Peyer's patch (tissue), 4 donors: ENCODE results near the gene FBLN5. TPM values are rescaled to one million over a fixed set of nuclear protein-coding genes. Genes with fewer than 3 reads are reported as not detected.

Source experiments
- DNase-seq, 3 donors: peaks; one replicate each; pipeline ENCODE4 v3.0.0-alpha.2; 2017 to 2019
- H3K27ac ChIP-seq, 4 donors: fragments of 200-600 bp; sonication (generic); one replicate each; pipeline ENCODE4 v1.5.1; 2016 to 2019
- H3K27me3 ChIP-seq, 2 donors: fragments of 200-600 bp; sonication (generic); one replicate each; pipeline ENCODE4 v1.5.1; 2019
- H3K36me3 ChIP-seq, 3 donors: fragments of 200-600 bp; sonication (generic); one replicate each; pipeline ENCODE4 v1.5.1; 2016 to 2019
- H3K4me1 ChIP-seq, 4 donors: fragments of 200-600 bp; sonication (generic); one replicate each; pipeline ENCODE4 v1.5.1; 2016 to 2019
- H3K4me3 ChIP-seq, 4 donors: fragments of 200-600 bp; sonication (generic); 1 replicate in 3 of 4; 2 replicates in 1 of 4; pipeline ENCODE4 v1.5.1; 2016 to 2019; ENCODE audit warnings: mild to moderate bottlenecking in 1 of 4
- H3K9me3 ChIP-seq, 4 donors: fragments of 200-600 bp; sonication (generic); one replicate each; pipeline ENCODE4 v1.5.1; 2016 to 2019; ENCODE audit warnings: mild to moderate bottlenecking in 1 of 4
- CTCF ChIP-seq, 6 experiments: fragments of 450-650 bp in 4 of 6; fragments of 200-600 bp in 2 of 6; sonication (generic) in 1 of 6; IDR thresholded peaks; one replicate each; pipeline ENCODE4 v1.5.1; 2017 to 2019; ENCODE audit warnings: antibody characterized with exemption in 6 of 6, mild to moderate bottlenecking in 3 of 6, moderate library complexity in 1 of 6
- POLR2A ChIP-seq, 2 donors: fragments of 450-650 bp; IDR thresholded peaks; one replicate each; pipeline ENCODE4 v1.5.1; 2017; ENCODE audit warnings: antibody characterized with exemption in 2 of 2, mild to moderate bottlenecking in 2 of 2, moderate library complexity in 2 of 2
- total RNA-seq, 4 donors: library from RNA; depleted of rRNA; stranded (reverse); fragments of >200 nt; gene quantifications; one replicate each; pipeline ENCODE4 v1.1.0, GENCODE V29; 2016

Gene FBLN5
- total RNA-seq, 4 donors from 2014 or later, result 30.5 to 61.1 (median 51.2) TPM

- Histone ChIP-seq H3K27me3 (no peaks in the 10 kb centered on the region), H3K4me3 (no peak overlapping the region), H3K36me3 (no peaks in the 10 kb centered on the region), H3K4me1 (peaks cover 0 to 7% (median 0%) of the 10 kb centered on the region in 4 donors), H3K27ac (no peak overlapping the region), H3K9me3 (no peaks in the 10 kb centered on the region)
- TF ChIP-seq POLR2A (IDR thresholded peaks at IDR 0.05) (no peak), CTCF (IDR thresholded peaks at IDR 0.05) (no peak)
- no peak for DNase-seq
These were observed 106.4 kb downstream of the FBLN5 start for GRCh38 chr14:91841065-91841464.

- no peak for DNase-seq
- TF ChIP-seq CTCF (IDR thresholded peaks at IDR 0.05) (no peak), POLR2A (IDR thresholded peaks at IDR 0.05) (no peak)
These were observed 107.7 kb downstream of the FBLN5 start for GRCh38 chr14:91839749-91840148.

GRCh38 chr14:91837076-91837475 is 110.4 kb downstream of the FBLN5 start:
- Histone ChIP-seq H3K27me3 (no peaks in the 10 kb centered on the region), H3K4me1 (peaks cover 0 to 7% (median 0%) of the 10 kb centered on the region in 4 donors), H3K27ac (peak overlapping the region; percentile 77 to 96 (median 84)), H3K36me3 (no peaks in the 10 kb centered on the region), H3K9me3 (no peaks in the 10 kb centered on the region), H3K4me3 (peak overlapping the region; percentile 67 to 94 (median 78))
- no peak for TF ChIP-seq CTCF (IDR thresholded peaks at IDR 0.05)
- no peak for TF ChIP-seq POLR2A (IDR thresholded peaks at IDR 0.05)
- no peak for DNase-seq

More at GRCh38 chr14:91839749-91840148, 107.7 kb downstream of the FBLN5 start:
- no peak overlapping the region for H3K27ac ChIP-seq
- H3K4me3 ChIP-seq, result no peak overlapping the region
- no peaks in the 10 kb centered on the region for H3K36me3 ChIP-seq
- H3K27me3 ChIP-seq, result no peaks in the 10 kb centered on the region
- H3K9me3 ChIP-seq, result no peaks in the 10 kb centered on the region
- peaks cover 0 to 7% (median 0%) of the 10 kb centered on the region in 4 donors for H3K4me1 ChIP-seq

GRCh38 chr14:91835920-91836843 is 111.3 kb downstream of the FBLN5 start:
- no peaks in the 10 kb centered on the region for H3K36me3 ChIP-seq
- H3K4me1 ChIP-seq, result peaks cover 0 to 7% (median 0%) of the 10 kb centered on the region in 4 donors
- no peaks in the 10 kb centered on the region for H3K9me3 ChIP-seq
- DNase-seq, result peak; percentile 88 to 96 (median 96)
- H3K27me3 ChIP-seq, result no peaks in the 10 kb centered on the region
- peak overlapping the region; percentile 67 to 94 (median 78) for H3K4me3 ChIP-seq
- TF ChIP-seq CTCF (IDR thresholded peaks at IDR 0.05) (peak in 1 of 6 experiments; percentile 8), POLR2A (IDR thresholded peaks at IDR 0.05) (peak; percentile 63 to 67)
- peak overlapping the region; percentile 77 to 96 (median 84) for H3K27ac ChIP-seq

- Histone ChIP-seq H3K27ac (peak overlapping the region; percentile 77 to 96 (median 84)), H3K9me3 (no peaks in the 10 kb centered on the region), H3K4me3 (peak overlapping the region; percentile 67 to 94 (median 78)), H3K27me3 (no peaks in the 10 kb centered on the region), H3K4me1 (peaks cover 0 to 7% (median 0%) of the 10 kb centered on the region in 4 donors), H3K36me3 (no peaks in the 10 kb centered on the region)
- TF ChIP-seq POLR2A (IDR thresholded peaks at IDR 0.05) (no peak), CTCF (IDR thresholded peaks at IDR 0.05) (no peak)
- DNase-seq, result peak in 1 of 3 donors; percentile 54
These were observed 112.1 kb downstream of the FBLN5 start for GRCh38 chr14:91835197-91835919.
